HG02759 (cell line): ENCODE measurements around the gene TMEM203.

Experiments used
- ATAC-seq: cut with Tn5 transposase; IDR thresholded peaks from one replicate; pipeline ENCODE4 v1.9.1; 2021; ENCODE audit warnings: mild to moderate bottlenecking, moderate library complexity; ENCODE audit not compliant: unreplicated experiment

Gene TMEM203

DNA sequence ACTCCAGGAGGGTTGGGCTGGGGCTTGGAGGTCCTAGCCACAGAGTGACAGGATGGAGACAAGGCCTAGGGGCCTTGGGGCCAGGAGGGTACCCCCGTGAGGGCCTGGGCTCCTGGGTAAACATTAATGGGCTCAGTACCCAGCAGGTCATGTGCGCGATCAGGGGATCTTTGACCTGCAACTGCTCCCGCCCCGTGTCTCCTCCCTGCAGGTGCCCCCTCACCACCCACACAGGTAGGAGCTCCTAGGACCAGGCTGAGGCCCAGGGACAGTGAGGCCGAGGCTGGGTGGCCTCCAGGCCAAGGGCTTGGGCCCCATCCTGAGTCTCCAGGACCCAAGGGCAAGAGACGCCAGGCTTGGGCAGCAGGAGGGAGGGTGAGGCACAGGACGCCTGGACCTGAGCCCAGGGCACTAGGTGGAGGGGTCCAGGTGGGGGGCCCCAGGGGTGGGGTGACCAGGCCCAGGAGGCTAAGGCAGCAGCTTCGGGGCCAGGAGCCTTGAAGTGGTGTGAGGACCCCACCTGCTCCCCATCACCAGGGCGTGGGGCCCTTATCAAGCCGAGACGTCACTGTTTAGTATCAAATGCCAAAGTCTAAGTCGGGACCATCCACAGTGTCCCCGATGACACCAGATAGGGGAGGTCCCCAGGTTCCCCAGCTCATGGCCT lies 25.4 kb upstream of the TMEM203 start, which contains the start of gene SLC34A3:
TSS of gene SLC34A3 (plus strand) at position 197 of the 667 bp plus-strand sequence. CDS start 802 bp downstream, outside the sequence.
- no peak for ATAC-seq

DNA sequence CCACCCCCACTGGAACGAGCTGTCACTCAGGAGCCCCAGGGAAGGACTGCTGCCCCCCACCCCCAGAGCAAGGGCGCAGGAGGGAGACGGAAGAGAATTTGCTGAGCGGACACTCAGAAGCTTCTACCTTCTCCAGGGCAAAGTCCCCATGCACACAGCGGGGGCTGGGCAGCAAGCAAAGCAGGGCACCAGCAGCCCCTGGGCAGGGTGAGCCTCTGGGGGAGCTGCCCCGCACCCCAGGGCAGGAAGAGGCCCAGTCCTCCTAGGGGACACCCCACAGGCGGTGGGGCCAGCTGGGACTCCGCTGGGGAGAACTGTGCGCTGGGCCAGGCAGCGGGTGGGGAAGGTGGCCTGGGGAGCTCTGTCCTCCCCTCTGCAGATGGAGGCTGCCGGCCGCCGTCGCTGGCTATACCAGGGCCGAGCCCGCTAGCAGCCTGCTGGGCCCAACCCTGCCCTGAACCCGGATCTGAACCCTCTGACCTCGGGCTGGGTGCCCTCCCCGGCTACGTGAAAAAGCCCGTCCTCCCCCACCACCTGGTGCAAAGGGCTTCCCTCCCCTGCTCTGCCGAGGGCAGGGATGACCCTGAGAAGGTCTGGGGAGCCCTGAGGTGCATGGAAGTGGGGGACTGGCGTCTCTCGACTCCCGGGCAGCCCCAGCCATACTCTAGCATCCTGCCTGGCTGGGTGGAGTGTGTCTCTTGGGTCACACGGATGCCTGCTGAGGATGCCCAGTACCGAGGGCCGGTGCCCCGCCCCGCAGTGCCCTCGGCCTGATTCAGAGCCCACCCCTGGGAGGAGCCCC lies 24.7 kb upstream of the TMEM203 start:
- ATAC-seq: no peak

DNA sequence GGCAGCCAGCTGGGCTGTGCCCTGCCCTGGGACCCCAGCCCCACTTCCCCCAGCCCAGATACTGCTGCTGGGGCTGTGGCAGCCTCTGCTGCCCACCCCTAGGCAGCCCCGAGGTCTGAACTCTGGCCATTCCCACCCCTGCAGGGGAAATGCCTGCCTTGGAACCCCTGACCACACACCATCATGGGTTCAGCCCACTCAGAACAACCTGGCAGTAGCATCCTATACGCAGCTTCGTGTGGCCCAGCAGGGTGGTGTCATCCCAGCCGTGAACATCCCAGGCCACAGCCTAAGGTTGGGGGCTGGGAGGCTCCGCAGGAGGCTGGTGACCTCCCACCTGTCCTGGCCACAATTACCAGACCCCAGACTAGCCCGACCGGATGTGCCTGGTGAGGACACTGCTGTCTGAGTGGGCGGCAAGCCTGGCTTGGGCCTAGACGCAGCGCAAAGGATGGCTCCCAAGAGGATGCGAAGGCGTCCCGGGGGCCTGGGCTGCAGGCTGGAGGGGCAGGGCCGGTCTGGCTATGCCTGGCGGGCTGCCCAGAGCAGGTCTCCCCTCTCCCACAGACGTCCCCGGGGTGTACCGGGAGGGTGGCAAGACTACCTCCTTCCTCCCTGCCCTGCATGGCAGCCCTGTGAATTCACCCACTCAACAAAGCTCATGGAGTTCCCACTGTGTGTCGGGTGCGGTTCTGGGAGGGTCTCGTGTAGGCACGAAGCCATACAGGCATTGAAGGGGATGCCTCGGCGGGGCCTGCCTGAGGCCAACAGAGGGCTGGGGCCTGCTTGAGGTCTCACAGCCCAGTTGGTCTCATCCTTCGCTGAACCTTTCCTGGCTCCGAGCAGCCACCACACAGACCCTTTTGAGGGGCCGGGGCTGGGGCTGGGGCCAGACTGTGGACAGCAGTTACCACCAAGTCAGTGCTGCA lies 23.8 kb upstream of the TMEM203 start:
- no peak for ATAC-seq

DNA sequence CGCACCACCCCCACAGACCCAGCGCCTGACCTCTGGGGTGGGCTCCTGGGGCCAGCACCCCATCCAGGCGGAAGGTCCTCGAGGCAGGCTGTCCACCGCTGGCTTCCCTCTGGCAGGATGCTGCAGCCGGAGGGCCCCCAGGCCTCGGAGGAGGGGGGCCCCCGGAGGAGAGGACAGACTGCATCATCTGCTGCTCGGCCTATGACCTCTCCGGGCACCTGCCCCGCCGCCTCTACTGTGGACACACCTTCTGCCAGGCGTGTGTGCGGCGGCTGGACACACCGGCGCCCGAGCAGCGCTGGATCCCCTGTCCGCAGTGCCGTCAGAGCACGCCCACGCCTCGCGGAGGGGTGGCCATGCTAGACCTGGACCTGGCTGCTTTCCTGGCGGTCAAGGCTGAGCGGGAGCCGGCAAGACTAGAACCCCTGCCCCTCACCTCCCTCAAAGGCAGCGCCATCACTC lies 23.1 kb upstream of the TMEM203 start:
- ATAC-seq: no peak

DNA sequence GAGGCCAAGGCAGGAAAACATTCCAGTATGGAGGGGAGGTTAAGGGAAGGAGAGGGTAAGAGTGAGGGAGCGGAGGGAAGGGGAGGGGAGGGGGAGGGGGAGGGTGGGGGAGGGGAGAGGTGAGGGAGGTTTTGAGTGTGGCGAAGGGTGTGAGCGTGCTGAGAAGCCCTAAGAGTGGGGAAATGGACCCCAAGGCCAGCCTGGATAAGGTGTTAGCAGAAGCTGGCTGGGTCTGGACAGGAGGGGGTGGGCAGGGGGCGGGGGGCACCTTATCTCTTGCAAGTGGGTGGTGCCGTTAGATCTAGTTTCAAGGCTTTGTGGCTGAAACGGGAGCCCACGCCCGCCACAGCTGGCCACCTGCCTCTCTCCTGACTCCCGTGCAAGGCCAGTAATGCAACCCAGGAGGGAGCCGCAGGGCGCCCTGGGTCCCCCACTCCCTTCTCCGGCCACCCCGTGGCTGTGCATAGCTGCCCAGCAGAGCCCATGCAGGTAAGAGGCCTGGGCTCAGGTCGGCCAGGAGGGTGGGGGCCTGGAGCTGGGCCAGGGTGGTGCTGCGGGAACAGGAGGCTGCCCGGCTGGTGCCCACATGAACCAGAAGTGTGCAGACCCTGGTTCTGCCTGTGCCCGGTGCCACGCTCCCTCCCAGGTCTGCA lies 22.5 kb upstream of the TMEM203 start:
- ATAC-seq: no peak

DNA sequence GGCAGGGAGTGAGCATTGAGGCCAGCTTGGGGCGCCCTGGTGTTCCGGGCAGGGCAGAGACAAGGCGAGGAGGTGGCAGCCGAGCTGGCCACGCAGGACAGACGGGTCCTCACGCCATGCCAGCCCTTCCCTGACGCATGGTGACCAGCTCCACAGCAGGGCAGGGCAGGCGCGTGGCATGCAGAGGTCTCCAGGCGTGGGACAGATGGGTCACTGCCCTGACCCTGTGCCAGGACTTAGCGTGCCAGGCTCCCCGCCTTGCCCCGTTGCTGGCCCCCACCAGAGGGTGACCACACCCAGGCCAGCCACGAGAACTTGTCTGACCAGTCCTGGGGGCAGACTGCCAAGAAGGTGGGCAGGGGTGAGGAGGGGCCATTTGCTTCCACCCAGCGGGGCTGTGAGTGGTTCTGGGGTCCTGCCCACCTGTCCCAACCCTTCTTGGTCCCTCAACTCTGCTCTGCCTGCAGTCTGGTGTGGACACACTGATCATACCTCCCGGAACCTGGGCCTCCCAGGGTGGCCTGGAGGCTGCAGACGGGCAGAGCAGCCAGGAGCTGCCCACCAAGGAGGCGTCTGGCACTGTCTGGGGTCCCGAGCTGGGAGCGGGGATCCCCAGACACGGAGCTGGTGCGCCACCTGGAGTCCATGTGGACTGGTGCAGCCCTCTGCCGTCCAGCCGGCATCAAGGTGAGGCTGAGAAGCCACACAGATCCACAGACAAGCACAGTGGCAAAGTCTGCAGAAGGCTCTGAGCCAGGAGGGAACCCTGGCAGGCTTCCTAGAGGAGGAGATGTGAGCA lies 21.8 kb upstream of the TMEM203 start, which contains the start of gene RNF224:
TSS of gene RNF224 (plus strand) at position 449 of the 799 bp plus-strand sequence. CDS start 834 bp downstream, outside the sequence.
- no peak for ATAC-seq

DNA sequence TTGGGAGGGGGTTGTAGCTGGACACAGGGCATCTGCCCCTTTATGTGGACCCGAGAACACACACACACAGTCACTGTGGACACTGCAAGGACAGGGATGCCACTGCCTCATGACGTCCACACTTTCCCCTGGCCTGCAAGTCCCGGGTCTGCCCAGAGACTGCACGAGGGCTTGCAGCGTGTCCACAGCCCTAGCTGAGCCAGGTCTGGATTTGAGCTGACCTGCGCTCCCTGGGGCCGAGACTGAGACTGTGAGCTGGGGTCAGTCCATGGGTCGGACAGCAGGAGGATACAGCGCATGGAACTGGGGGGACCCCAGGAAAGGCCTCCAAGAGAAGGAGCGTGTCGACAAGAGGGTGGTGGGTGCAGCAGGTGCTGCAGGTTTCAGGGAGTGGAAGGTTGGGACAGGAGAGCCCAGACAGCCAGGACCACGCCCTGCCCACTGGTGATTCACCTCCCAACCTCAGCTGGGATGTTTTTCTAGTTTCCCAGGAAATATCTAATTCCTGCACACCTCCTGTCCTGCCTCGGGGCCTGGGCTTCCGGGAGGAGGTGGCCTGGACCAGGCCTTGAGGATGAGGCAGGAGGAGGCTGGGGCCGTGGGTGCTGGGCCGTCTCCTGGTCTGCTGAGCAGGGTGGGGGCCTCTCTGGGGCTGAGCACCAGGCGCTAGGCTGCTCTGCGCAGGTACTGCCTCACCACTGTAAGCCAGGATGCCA lies 21.0 kb upstream of the TMEM203 start:
- ATAC-seq: no peak

DNA sequence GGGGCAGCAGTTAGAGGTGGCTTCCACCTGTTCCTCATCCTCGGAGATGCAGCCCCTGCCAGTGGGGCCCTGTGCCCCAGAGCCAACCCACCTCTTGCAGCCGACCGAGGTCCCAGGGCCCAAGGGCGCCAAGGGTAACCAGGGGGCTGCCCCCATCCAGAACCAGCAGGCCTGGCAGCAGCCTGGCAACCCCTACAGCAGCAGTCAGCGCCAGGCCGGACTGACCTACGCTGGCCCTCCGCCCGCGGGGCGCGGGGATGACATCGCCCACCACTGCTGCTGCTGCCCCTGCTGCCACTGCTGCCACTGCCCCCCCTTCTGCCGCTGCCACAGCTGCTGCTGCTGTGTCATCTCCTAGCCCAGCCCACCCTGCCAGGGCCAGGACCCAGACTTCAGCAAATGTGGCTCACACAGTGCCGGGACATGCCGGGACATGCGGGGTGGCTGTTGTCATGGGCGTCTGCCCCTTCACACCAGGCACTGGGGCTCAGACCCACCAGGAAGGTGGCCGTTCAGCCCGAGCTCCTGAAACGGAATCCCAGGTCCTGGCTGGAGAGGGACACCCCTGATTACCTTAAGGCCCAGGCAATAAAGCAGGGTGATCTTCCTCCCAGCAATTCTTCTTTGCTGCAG lies 20.4 kb upstream of the TMEM203 start:
- no peak for ATAC-seq

DNA sequence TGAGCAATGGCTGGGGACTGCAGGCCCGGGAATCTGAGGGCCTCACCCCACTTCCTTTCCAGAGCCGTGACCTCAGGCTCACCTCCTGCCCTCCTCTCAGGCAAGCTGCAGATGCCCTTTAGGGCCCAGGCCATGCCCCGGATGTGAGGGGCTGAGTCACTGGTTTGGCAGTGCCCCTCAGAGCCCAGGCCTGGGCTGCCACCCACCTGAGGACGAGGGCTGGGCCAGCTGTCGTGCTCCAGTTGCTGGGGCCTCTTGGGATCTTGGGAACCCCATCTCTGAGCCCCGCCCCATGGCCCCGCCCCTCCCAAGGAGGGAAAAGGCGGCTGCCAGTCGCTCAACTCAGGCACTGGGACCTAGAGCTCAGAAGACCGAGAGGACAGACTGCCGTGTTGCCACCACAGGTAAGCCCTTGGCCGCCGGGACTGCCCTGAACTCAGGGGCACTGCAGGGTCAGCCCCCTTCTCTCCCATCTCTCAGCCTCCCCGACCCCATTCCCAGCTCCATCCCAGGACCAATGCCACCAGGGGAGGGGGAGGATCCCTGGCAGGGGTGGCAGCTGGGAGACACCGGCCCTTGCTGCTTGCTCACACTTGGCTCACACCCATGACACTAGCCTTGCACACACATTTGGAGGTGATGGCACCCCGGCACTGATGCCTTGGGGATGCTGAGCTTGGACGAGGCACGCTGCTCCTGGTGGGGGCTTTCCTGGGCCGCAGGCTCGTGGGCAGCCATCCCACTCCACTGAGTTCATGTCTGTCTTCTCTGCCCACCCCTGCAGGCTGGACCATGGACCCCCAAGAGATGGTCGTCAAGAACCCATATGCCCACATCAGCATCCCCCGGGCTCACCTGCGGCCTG lies 19.6 kb upstream of the TMEM203 start, which contains the start of gene CYSRT1:
TSS of gene CYSRT1 (plus strand) at position 345 of the 865 bp plus-strand sequence. CDS start at position 793, 448 bp downstream.
- no peak for ATAC-seq

DNA sequence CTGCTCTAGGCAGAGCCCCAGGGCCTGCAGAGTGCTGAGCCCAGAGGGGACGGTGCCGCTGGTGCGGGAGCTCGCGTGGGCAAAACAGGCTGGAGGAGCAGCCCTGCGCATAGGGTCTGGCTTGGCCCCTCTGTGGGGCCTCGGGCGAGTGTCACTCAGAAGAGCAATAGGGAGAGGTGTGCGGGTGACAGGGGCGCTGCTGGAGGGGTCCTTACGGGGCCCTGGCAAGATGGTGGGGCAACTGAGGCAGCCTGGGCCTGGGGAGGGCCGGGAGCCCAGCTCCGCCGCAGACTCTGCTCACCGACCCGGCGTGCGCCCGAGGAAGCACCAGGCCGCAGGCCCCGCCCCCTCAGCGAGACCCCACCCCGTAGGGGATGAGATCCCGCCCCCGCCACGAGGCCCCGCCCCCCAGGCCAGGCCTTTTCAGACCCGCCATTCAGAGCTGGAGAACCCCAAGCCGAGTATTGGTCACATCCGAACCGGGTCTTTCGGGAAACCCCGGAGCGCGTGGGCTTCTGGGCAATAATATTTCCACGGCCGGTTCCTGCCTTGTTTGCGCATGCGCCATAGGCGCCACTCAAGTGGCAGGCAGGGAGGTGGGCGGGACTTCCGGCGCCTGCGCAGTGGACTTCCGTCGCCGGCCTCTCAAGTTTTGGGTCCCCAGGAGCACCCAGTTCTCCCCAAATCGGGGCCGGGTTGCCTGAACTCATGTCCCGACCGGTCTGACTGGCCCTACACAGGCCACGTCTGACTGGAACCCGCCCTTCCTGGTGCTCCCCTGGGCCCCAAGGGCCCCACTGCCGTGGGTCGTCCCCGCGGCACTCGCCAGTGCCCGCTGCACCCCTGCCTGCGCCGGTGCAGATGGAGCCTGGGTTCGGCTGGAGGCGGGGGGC lies 17.9 kb upstream of the TMEM203 start:
- ATAC-seq: peak; percentile 76

DNA sequence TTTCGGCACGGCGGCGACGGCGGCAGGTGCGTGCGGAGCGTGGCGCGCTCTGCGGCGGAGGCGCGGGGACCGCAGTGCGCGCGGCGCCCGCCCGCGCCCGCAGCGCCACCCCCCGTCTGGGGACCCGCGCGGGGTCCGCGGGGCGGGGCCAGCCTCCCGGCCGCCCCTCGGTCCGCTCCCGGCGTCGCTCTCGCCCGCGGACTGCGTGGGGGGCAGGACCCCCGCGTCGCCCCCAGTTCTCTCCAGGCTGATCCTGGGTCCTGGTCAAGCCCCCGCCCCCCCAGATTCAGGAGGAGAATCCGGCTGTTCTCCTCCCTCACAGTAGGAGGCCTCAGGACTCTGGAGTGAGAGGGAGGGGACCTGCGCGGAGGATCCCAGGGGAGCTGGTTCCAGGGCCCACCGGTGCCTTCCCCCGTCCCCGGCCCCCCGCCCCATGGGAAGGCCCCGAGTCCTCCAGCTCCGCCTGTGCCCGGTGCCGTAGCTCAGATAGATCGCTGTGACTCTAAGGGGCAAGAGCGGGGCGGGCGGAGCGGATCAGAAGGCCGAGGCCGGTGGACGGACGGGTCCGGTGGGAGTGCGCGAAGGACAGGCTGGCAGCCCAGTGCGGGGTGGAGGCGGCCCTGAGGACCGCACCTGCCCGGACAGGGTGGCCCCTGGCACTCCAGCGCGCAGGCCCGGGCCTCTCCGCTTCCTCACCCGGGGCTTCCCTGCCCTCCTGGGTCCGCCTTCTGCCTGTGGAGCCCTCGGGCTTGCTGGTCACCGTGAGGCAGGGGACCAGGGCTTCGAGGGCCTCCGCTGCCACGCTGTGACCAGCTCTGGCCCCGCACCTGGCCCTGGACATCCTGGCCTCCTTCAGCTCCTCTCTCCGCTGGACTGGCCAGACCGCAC lies 17.0 kb upstream of the TMEM203 start, which contains the start of gene RNF208:
TSS of gene RNF208 (minus strand) at position 51 of the 888 bp plus-strand sequence. CDS start 1,028 bp downstream, outside the sequence.
- ATAC-seq: peak; percentile 5

DNA sequence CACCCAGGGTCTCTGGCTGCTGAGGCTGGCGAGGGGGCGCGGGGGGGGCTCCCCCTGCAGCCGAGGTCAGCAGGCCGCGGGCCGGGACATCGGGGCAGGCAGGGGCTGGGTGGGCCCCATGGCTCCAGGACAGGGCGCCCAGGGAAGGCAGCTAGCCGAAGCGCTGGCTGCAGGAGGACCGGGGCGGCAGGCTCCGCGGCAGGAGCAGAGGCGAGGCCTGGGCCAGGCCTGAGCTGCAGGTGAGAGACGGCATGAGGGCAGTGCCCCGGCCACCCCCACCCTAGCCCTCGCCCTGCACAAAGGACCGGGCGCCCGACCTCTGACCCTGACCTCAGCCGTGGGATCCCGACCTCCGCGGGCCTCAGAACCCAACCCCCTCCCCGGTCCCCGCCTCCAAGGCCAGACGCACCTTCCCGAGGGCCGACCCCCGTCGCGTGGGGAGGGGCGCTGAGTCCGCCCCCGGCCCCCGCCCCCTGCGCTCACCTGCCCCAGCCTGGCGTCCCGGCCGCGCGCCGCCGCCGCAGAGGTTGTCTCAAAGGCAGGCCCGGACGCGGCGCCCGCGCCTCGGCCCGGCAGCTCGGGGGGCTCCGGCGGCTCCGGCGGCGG lies 16.2 kb upstream of the TMEM203 start:
- no peak for ATAC-seq

DNA sequence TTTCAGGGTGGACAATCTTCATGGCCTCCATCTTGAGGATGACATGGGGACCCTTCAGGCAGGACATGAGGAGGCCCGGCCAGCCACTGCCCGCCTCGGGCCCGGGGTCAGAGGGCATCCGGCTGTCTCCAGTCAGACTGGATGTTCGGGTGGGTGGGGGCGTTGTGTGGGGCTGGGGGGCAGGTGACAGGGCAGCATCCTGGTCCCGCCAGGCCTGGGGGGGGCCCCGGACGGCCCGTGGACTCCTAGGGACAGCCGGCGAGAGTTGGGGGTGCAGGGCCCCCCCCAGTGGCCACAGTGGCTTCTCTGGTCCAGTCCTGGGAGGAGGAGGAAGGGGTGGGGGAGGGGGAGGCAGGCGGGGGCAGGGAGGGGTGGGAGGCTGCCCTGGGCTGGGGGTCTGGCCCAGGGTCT lies 15.7 kb upstream of the TMEM203 start:
- ATAC-seq: no peak

DNA sequence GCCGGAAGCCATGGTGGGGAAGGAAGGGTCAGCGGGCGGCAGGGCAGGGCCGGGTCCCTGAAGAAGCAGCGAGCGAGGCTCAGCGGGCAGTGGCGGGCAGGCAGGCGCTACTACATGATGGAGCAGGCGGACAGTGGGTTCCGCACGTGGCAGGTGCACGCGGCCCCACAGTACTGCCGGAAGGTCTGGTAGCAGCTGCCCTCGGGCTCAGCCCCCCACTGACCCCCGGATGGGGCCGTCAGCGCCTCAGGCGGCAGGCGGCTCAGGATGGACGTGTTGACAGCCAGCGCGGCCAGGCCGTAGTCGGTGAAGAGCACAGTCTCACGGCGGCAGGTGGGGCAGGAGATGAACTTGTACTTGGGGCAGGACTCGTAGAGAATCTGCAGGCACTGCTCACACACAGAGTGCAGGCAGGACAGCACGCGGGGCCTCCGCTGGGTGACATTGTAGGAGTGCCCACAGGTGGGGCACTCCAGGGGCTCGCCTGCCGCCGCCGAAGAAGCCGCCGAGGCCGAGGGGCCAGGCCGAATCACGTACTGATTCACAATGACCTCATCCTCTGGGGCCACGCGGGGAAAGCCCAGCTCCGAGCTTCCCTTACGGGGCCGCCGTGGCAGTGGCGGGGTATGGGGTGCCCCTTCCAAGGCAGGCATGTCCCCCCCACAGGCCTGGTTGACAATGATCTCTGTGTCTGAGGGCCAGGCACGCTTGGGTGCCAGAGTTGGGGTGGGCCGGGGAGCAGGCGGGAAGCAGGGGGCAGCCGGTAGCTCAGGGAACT lies 15.1 kb upstream of the TMEM203 start:
- ATAC-seq: no peak
